Measurements from ENCODE around the gene ARV1. TPM values are rescaled to one million over a fixed set of nuclear protein-coding genes. Genes with fewer than 3 reads are reported as not detected.
A peak's percentile ranks its signal among the peaks of the same experiment; 100 is the strongest.

Gene ARV1
- total and polyA plus RNA-seq, 2 of the 13 experiments (the other 11 are each of a cell fraction or from before 2014, with no cell fraction given): 13.0 to 15.2 TPM

- TF ChIP-seq ZMYM4 (CRISPR knock-in tag; IDR thresholded peaks at IDR 0.05) (peak; percentile 76), POGZ (CRISPR knock-in tag; IDR thresholded peaks at IDR 0.05) (peak; percentile 91), BORCS8-MEF2B (CRISPR knock-in tag; IDR thresholded peaks at IDR 0.05) (peak; percentile 78; the same call in 1 of the 2 replicates), TMF1 (CRISPR knock-in tag; IDR thresholded peaks at IDR 0.05; ENCODE audit: low read depth) (0 out of 2 replicates have a peak, but pooled peaks have one; percentile 39), SYNCRIP (IDR thresholded peaks at IDR 0.05; ENCODE audit: insufficient read depth, low read depth, low read length) (no peak), PAXIP1 (CRISPR knock-in tag; conservative IDR thresholded peaks at IDR 0.05) (no peak; the same call in 1 of the 2 replicates), EEA1 (CRISPR knock-in tag; IDR thresholded peaks at IDR 0.05; ENCODE audit: borderline replicate concordance) (0 out of 2 replicates have a peak, but pooled peaks have one; percentile 55), FOXM1 (CRISPR knock-in tag; IDR thresholded peaks at IDR 0.05) (no peak), ZSCAN9 (CRISPR knock-in tag; IDR thresholded peaks at IDR 0.05; ENCODE audit: borderline replicate concordance) (peak; percentile 75; the same call in 1 of the 2 replicates), ZNF761 (CRISPR knock-in tag; conservative IDR thresholded peaks at IDR 0.05) (0 out of 2 replicates have a peak, but pooled peaks have one; percentile 15), ZNF292 (CRISPR knock-in tag; IDR thresholded peaks at IDR 0.05; ENCODE audit: borderline replicate concordance, low read depth) (peak; percentile 87; the same call in 1 of the 2 replicates), NFE2L1 (CRISPR knock-in tag; IDR thresholded peaks at IDR 0.05; ENCODE audit: borderline replicate concordance) (no peak), PLRG1 (conservative IDR thresholded peaks at IDR 0.05) (no peak), ZNF235 (CRISPR knock-in tag; IDR thresholded peaks at IDR 0.05; ENCODE audit: borderline replicate concordance) (peak; percentile 78; the same call in 1 of the 2 replicates), NFE2 (CRISPR knock-in tag; IDR thresholded peaks at IDR 0.05) (no peak), ZNF34 (CRISPR knock-in tag; IDR thresholded peaks at IDR 0.05; ENCODE audit: borderline replicate concordance) (no peak), RORA (CRISPR knock-in tag; IDR thresholded peaks at IDR 0.05) (no peak), ZNF598 (CRISPR knock-in tag; IDR thresholded peaks at IDR 0.05; ENCODE audit: borderline replicate concordance) (peak; percentile 88), ZNF280D (CRISPR knock-in tag; IDR thresholded peaks at IDR 0.05) (peak; percentile 67; the same call in 1 of the 2 replicates), TFAP4 (IDR thresholded peaks at IDR 0.05; ENCODE audit: borderline replicate concordance, low read depth) (peak; percentile 59; the same call in 1 of the 2 replicates), RCOR2 (CRISPR knock-in tag; IDR thresholded peaks at IDR 0.05) (no peak)
These were observed at the start of gene ARV1, which contains the start of gene TTC13 (continued) for GRCh38 chr1:230978491-230979388.

All from HepG2 (cell line).